Measurements from ENCODE around the gene RGP1.

Gene RGP1, protein sequence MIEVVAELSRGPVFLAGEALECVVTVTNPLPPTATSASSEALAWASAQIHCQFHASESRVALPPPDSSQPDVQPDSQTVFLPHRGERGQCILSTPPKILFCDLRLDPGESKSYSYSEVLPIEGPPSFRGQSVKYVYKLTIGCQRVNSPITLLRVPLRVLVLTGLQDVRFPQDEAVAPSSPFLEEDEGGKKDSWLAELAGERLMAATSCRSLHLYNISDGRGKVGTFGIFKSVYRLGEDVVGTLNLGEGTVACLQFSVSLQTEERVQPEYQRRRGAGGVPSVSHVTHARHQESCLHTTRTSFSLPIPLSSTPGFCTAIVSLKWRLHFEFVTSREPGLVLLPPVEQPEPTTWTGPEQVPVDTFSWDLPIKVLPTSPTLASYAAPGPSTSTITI

DNA sequence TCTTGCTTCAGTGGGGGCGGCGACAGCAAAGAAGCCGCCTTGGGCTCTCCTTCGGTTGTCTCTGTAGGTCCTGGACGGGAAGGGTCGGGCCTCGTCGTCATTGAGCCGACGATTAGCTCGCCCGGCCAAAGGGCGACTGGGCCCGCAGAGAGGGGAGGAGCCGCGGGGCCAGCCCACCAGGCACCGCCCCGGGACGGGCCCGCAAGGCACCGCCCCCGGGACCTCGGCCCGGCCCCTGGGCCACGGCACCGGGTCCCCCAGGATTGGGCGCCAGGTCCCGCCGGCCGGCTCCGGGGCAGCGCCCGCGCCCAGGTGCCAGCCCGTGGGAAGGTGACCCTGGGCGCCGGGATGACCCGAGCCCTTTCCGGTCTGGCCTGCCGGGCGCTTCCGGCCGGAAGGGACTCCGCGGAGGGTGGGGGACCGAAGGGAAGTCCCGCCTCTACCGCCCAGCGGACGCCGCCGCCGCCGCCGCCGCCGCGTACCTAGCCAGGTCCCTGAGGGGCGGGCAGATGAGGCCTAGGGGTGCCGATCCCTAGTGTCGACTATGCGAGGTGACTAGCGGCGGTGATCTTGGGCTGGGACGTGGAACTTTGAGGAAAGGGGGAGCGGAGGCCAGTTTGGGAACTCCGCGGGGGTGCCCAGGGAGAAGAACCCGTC, at the start of gene RGP1, which contains the start of gene GBA2:
Gene RGP1, plus strand, starts transcription at position 430 of the 657 bp plus-strand sequence. CDS start 469 bp downstream, outside the sequence.
Gene GBA2, minus strand, starts transcription at position 371 of the 657 bp plus-strand sequence. CDS start 524 bp downstream, outside the sequence.
- no peak for TF ChIP-seq CTCF (conservative IDR thresholded peaks at IDR 0.05; ENCODE audit: low read depth)
- peak; percentile 78 for DNase-seq (ENCODE audit: low spot score)
- CTCF ChIA-PET: interaction anchor here (0.6 to 1.6 kb wide), 3 partner anchors 11 to 77 kb away, joined by 3 to 10 read pairs (median 9); no protein-coding TSS in a partner anchor
- peak within 1 kb of the TSS; percentile 88 for H3K27ac ChIP-seq
- POLR2A ChIA-PET (ENCODE audit: low non-redundant PET): interaction anchor here (0.6 to 2.3 kb wide), 4 partner anchors 10 to 104 kb away, joined by 5 to 13 read pairs (median 7); partner anchors contain the start of genes CREB3 and TLN1

GRCh38 chr9:35700031-35700430, 49.1 kb upstream of the RGP1 start:
- ChIA-PET CTCF (no interaction called here), POLR2A (ENCODE audit: low non-redundant PET) (no interaction called here)
- H3K27ac ChIP-seq: peak overlapping the region; percentile 11; the same call in 1 of the 2 replicates
- no peak for DNase-seq (ENCODE audit: low spot score)
- no peak for TF ChIP-seq CTCF (conservative IDR thresholded peaks at IDR 0.05; ENCODE audit: low read depth)

DNA sequence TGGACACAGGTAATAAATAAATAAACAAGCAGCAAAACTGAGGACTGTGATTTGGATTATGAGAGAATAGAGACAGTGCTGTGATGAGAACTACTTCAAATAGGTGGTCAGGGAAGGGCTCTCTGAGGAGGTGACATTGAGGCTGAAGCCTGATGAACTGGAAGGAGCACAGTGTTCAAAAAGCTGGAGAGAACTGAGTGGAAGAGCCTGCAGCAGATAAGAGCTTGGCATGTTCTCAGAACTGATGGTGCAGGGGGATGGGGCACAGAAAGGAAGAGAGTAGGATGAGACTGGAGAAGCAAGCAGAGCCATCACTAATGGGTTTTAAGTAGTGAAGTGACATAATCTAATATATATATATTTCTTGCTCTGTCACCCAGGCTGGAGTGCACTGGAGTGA, 48.1 kb upstream of the RGP1 start:
- no peak for TF ChIP-seq CTCF (conservative IDR thresholded peaks at IDR 0.05; ENCODE audit: low read depth)
- POLR2A ChIA-PET (ENCODE audit: low non-redundant PET): no interaction called here
- CTCF ChIA-PET: interaction anchor here (0.6 kb wide), 1 partner anchor 181 kb away, joined by 3 read pairs; no protein-coding TSS in a partner anchor
- no peak overlapping the region for H3K27ac ChIP-seq
- DNase-seq (ENCODE audit: low spot score): no peak

DNA sequence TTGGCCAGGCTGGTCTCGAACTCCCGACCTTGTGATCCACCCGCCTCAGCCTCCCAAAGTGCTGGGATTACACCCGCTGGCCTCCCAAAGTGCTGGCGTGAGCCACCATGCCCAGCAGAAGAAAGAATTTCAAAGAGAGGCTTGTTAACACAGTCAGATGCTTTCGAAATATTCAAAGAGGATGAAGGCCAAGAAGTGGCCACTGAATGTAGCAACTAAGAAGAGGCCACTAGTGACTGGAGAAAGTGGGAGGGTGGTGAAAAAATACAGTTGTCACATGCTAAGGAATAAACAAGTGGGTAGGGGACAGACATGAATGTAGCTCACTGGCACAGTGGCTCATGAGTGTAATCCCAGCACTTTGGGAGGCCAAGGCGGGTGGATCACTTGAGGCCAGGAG, 46.4 kb upstream of the RGP1 start:
- ChIA-PET POLR2A (ENCODE audit: low non-redundant PET) (no interaction called here), CTCF (no interaction called here)
- H3K27ac ChIP-seq: no peak overlapping the region
- TF ChIP-seq CTCF (conservative IDR thresholded peaks at IDR 0.05; ENCODE audit: low read depth): no peak
- no peak for DNase-seq (ENCODE audit: low spot score)

GRCh38 chr9:35703906-35704672, 45.0 kb upstream of the RGP1 start:
- no peak for TF ChIP-seq CTCF (conservative IDR thresholded peaks at IDR 0.05; ENCODE audit: low read depth)
- ChIA-PET CTCF (interaction anchor here (0.7 to 0.9 kb wide), 2 partner anchors 92 to 364 kb away, joined by 3 to 4 read pairs; no protein-coding TSS in a partner anchor), POLR2A (ENCODE audit: low non-redundant PET) (no interaction called here)
- H3K27ac ChIP-seq: no peak overlapping the region
- DNase-seq (ENCODE audit: low spot score): no peak

DNA sequence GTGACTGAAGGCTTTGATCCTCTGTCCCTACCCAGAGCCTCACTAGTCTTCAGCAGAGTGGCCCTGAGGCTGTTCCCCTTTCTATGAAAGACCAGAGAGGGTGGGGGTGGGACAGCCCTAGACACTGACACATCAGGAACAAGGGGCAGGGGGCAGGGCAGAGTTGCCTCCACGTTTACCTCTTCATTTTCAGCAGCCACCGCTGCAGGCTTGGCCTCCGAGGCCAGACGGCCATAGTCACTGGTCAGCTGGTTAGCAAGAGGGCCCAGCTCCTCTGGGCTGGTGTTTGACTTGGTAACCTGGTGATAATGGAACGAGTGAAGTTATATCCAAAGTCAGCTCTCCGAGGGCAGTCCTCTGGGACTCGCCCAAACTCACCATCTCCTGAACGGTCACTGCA, 43.7 kb upstream of the RGP1 start:
- H3K27ac ChIP-seq: no peak overlapping the region
- TF ChIP-seq CTCF (conservative IDR thresholded peaks at IDR 0.05; ENCODE audit: low read depth): no peak
- CTCF ChIA-PET: interaction anchor here (0.6 kb wide), 1 partner anchor 68 kb away, joined by 3 read pairs; no protein-coding TSS in a partner anchor
- DNase-seq (ENCODE audit: low spot score): no peak
- POLR2A ChIA-PET (ENCODE audit: low non-redundant PET): no interaction called here

All from RWPE1 (cell line).